HG02642 (cell line): Measurements from ENCODE around the gene COL19A1.
"Not testable (repeated sequence)": the region's sequence is repeated elsewhere in the genome, so short reads cannot be mapped to it uniquely, and the experiment has no call there.

Source experiments
- ATAC-seq: cut with Tn5 transposase; IDR thresholded peaks from one replicate; pipeline ENCODE4 v1.9.1; 2021; ENCODE audit warnings: mild to moderate bottlenecking; ENCODE audit not compliant: unreplicated experiment, poor library complexity

COL19A1 gene

GRCh38 chr6:69865126-69865525 lies 1.2 kb upstream of the COL19A1 start:
- no peak for ATAC-seq

DNA sequence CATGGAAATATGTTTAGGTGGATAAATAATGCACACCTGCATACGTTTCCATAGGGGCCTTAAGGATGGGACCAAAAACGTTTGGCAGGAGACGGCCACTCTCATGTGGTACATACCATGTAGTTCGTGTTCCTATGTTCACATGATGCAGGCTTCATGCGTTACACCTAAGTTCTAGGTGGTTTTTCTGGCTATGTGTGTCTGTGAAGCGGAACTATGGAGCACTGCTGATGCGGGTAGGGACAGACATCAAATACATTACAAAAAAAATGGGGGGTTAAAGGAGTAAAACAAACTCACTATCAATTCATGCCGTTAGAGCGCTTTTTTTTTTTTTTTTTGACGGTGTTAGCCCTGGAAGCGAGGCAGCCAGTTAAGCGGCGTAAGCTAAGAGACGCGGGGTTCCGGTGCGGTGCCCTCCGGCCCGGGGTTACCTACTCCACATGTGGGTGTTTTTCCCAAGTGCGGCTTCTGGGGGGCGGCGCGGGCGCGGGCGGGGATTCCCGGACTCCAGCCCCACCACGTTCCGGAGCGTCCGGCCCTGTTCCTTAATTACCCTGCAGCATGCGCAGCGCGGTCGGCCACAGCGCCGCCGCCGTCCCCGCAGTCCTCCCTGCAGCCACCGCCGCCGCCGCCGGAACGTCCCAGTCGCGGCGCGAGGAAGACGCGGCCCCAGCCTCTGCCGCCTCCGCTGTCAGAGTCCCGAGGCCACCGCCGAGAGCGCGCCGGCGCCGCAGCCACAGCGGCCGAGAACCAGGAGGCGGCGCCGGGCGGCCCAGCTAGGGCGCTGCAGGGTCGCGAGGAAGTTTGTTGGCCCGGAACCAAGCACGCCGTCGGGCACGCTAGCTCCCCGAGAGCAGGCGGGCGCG lies 648 bp downstream of the COL19A1 start:
- ATAC-seq = peak; percentile 68

- no peak for ATAC-seq
Observed at GRCh38 chr6:69867639-69867976, 1.3 kb downstream of the COL19A1 start.

DNA sequence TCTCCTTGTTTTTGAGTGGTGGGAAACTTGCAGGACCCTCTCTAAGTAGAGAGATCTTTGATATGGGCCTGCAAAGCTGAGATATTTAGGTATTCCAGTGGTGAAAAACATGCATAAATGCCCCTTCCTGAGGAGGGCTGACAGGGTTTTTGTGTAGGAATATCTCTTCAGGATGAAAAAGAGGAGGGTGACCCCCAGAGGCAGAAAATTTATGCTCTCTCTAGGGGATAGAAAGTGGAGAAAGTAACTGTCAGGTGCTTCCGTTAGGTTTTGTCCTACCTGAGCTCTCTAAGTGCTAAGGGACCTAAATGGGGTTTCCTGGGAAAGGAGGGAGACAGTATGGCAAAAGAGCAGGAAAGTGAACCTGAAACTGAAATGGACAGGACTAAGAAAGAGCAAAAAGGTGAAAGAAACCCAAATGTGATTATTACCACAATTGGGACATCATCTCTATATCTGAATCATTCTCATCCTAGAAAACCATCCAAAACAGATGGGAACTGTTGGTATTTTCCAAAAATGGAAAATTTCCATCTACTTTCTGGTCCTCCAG lies 2.0 kb downstream of the COL19A1 start:
- no peak for ATAC-seq

DNA sequence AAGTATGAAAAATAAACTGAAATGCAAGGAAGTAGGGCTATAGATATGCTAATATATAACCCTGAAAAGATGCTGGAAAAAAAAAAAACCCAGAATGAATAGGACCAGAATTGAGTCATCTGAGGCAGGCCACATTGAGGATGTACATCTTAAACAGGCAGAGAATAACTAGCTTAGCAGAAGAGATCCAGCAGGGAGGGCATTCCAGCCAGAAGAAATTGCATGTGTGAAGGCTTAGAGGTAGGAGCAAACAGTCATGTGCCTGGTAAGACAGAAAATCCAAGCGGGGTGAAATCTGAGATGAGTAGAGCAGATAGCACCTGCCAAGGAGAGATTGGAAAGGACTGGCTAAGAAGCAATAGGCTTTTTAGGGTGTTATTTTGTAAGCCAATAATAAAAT lies 2.6 kb downstream of the COL19A1 start:
- no peak for ATAC-seq

DNA sequence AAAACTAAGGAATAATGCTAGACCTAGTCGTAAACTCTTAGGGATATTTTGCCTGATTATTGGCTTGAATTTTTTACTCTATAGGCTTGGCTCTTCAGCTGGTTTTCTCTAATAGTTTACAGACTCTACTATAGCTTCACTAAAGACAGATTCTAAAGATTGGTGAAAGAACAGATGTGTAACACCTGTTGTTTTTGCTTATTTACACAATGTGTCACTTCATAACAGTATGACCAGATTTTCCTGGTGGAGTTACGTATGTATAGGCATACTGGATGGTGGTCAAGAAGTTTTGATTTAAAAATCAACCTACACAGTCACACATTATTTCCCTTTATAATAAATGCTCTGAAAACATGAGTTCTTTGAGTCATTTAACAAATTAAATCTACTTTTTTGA lies 4.8 kb downstream of the COL19A1 start:
- ATAC-seq = no peak

DNA sequence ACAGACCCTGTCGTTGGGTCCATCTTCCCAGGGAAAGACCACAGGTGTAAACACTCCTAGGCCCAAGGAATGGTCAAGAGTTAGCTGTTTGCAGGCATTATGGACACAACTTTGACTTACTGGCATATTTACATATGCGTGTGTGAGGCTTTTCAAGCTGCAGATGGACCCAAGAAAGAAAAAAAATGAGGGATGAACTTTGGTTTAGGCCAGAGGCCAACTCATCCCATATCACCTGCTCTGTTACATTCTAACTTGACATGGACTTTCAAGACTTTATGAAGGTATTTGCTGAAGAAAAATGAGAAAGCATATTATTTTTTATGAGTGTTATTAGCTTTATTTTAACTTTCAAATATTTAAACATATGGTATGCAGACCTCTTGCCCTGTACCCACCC lies 6.9 kb downstream of the COL19A1 start:
- no peak for ATAC-seq

- ATAC-seq = no peak
Observed at GRCh38 chr6:69875715-69876114, 9.4 kb downstream of the COL19A1 start.

DNA sequence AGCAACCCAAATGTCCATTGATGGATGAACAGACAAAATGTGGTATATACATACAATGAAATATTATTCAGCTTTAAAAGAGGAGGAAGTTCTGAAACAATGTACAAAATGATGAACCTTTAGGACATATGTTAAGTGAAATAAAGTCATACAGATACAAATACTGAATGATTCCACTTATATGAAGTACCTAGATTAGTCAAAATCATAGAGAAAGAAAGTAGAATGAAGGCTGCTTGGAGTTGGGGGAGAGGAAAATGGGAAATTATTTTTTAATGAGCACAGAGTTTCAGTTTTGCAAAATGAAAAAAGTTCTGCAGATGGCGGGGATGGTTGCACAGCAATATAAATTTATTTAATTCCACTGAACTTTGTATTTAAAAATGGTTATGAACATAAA lies 12.4 kb downstream of the COL19A1 start:
- no peak for ATAC-seq

GRCh38 chr6:69880601-69881000 lies 14.2 kb downstream of the COL19A1 start:
- ATAC-seq = peak; percentile 24

GRCh38 chr6:69881322-69882151 lies 15.2 kb downstream of the COL19A1 start:
- ATAC-seq = peak; percentile 89

GRCh38 chr6:69883551-69883950 lies 17.2 kb downstream of the COL19A1 start:
- ATAC-seq = no peak

GRCh38 chr6:69884231-69884630 lies 17.9 kb downstream of the COL19A1 start:
- no peak for ATAC-seq

DNA sequence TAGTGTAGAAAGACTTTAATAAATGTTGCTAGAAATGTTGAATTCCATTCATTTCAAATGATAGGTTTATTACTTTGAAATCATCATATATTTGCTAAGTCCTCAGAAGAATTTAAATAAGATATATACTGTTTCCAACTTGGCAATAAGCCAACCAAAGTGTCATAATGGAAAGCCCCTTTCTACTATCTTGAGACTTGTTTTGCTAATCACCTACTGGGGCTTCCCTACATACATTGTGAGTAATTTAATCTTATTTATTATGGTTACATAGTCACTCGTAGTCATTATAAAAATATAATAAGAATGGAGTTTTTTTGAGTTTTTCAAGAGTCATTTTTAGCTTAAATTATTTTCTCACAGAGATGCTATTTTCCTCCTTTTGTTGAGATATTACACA lies 20.7 kb downstream of the COL19A1 start:
- no peak for ATAC-seq

DNA sequence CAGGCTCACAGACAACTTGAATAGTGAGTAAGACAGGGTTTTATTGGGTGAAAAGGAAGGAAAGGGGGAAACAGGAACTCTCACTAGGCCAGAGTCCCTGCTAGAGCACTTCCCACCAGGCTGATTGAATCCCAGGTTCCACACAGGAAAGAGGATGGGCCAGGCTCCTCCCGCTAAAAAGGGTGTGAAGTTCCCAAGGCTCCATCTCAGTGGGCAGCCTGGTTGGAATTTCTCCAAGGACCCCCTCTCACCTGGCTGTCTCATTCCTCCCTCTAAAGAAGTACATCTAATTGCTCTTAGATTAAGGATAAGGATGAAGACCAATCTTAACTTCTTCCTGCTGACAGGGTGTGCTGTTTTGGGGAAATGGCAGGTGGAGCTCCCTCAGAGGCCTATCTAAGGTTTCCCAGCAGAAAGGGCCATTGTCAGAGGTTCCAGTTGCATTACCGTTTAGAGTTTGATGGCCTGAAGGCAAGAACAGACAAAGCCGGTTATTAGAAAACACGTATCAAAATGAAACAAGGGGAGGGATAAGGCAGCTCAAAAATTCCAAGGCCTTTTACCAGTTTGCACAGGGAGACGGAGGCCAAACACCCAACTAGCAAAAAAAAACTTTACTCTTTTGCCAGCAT lies 21.5 kb downstream of the COL19A1 start:
- no peak for ATAC-seq

DNA sequence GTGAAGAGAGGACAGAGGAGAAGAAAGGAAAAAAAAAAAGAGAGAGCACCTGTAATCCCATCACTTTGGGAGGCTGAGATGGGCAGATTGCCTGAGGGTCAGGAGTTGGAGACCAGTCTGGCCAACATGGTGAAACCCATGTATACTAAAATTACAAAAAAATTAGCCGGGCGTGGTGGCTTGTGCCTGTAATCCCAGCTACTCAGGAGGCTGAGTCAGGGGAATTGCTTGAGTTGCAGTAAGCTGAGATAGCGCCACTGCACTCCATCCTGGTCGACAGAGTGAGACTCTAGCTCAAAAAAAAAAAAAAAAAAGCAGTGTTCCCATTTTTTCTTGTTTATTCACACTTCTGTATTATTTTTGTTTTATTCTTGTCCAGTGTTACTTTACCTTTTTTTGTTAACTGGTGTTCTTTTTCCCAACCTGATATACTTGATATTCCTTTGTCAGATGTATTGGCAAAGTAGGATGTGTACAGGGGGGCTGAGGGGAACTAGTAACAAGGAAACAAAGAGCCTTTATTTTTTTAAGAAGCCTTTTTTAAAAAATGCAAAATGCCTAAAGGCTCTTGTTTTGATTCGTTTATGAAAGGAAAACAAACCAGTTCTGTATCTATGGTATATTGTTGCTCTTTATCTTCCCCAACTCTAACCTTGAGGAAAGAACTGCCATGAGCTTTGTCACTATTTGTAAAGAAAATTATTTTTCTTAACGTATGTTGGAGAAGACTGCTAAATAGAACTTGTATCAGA lies 22.3 kb downstream of the COL19A1 start:
- no peak for ATAC-seq

DNA sequence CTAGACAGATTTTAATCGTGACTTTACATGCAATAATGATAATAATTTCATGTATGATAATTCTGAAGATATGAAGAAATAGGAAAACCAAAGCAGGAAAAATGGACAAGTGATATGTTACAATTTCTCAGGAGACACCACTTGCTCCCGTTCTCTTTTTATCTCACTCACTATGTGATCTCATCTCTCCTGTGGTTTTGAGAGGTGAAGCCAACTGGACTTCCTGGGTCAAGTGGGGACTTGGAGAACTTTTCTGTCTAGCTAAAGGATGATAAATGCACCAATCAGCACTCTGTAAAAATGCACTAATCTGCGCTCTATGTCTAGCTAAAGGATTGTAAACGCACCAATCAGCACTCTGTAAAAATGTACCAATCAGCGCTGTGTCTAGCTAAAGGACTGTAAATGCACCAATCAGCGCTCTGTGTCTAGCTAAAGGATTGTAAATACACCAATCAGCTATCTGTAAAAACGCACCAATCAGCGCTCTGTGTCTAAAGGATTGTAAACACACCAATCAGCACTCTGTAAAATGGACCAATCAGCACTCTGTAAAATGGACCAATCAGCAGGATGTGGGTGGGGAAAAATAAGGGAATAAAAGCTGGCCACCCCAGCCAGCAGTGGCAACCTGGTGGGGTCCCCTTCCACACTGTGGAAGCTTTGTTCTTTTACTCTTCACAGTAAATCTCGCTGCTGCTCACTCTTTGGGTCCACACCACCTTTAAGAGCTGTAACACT lies 23.0 kb downstream of the COL19A1 start:
- not testable (repeated sequence) for ATAC-seq

GRCh38 chr6:69892561-69892960 lies 26.2 kb downstream of the COL19A1 start:
- not testable (repeated sequence) for ATAC-seq

GRCh38 chr6:69893266-69893665 lies 26.9 kb downstream of the COL19A1 start:
- not testable (repeated sequence) for ATAC-seq
